Neural progenitor cell (in vitro differentiated cells): Measurements from ENCODE around the gene TNIK. TPM values are rescaled to one million over a fixed set of nuclear protein-coding genes. Genes with fewer than 3 reads are reported as not detected.

Experiments
- DNase-seq: peaks from one replicate; pipeline ENCODE4 v3.0.0-alpha.2; 2016; ENCODE audit warnings: low spot score
- H2AFZ ChIP-seq: fragments of 200-600 bp; sonication (generic); replicated peaks from 2 replicates; pipeline ENCODE4 v1.6.1; 2016; ENCODE audit warnings: antibody characterized with exemption
- H3F3A ChIP-seq: fragments of 200-600 bp; sonication (generic); 2 replicates; pipeline ENCODE4 v1.6.1; 2016; ENCODE audit warnings: antibody characterized with exemption, low read depth
- H3K27ac ChIP-seq: fragments of 200-600 bp; sonication (generic); 2 replicates; pipeline ENCODE4 v1.5.1; 2016; ENCODE audit warnings: mild to moderate bottlenecking
- H3K27me3 ChIP-seq: fragments of 200-600 bp; sonication (generic); 2 replicates; pipeline ENCODE4 v1.6.1; 2016; ENCODE audit warnings: mild to moderate bottlenecking, moderate library complexity
- H3K36me3 ChIP-seq: fragments of 200-600 bp; sonication (generic); 2 replicates; pipeline ENCODE4 v1.5.1; 2016
- H3K4me1 ChIP-seq: fragments of 200-600 bp; sonication (generic); 2 replicates; pipeline ENCODE4 v1.6.1; 2016; ENCODE audit warnings: mixed run types
- H3K4me2 ChIP-seq: fragments of 200-600 bp; sonication (generic); 2 replicates; pipeline ENCODE4 v1.6.1; 2016
- H3K4me3 ChIP-seq: fragments of 200-600 bp; sonication (generic); 2 replicates; pipeline ENCODE4 v1.5.1; 2016
- H3K79me2 ChIP-seq: fragments of 200-600 bp; sonication (generic); 2 replicates; pipeline ENCODE4 v1.6.1; 2016; ENCODE audit warnings: low read depth
- H3K9ac ChIP-seq: fragments of 200-600 bp; sonication (generic); 2 replicates; pipeline ENCODE4 v1.6.1; 2016
- H3K9me3 ChIP-seq: fragments of 200-600 bp; sonication (generic); 2 replicates; pipeline ENCODE4 v1.5.1; 2016; ENCODE audit warnings: low read depth
- H4K20me1 ChIP-seq: fragments of 200-600 bp; sonication (generic); 2 replicates; pipeline ENCODE4 v1.6.1; 2016; ENCODE audit warnings: low read depth
- H3K27ac Mint-ChIP-seq: 3 replicates; pipeline ENCODE4 v1.8.0; 2021; ENCODE audit warnings: mixed read lengths
- H3K27me3 Mint-ChIP-seq: 2 replicates; pipeline ENCODE4 v1.8.0; 2022; ENCODE audit warnings: low read depth, mild to moderate bottlenecking, inconsistent platforms, moderate library complexity, mixed read lengths; ENCODE audit not compliant: insufficient read depth
- H3K36me3 Mint-ChIP-seq: 3 replicates; pipeline ENCODE4 v1.8.0; 2021; ENCODE audit warnings: mixed read lengths
- H3K4me1 Mint-ChIP-seq: 3 replicates; pipeline ENCODE4 v1.8.0; 2021; ENCODE audit warnings: mixed read lengths
- H3K4me3 Mint-ChIP-seq: 3 replicates; pipeline ENCODE4 v1.8.0; 2021; ENCODE audit warnings: mild to moderate bottlenecking, moderate library complexity, mixed read lengths
- H3K9me3 Mint-ChIP-seq: 3 replicates; pipeline ENCODE4 v1.8.0; 2020; ENCODE audit warnings: mixed read lengths
- CTCF ChIP-seq: fragments of 200-600 bp; sonication (generic); IDR thresholded peaks from 2 replicates; pipeline ENCODE4 v1.5.1; 2017; ENCODE audit warnings: antibody characterized with exemption, mild to moderate bottlenecking
- EZH2 ChIP-seq: fragments of 200-600 bp; sonication (generic); IDR thresholded peaks from 2 replicates; pipeline ENCODE4 v1.6.1; 2017; ENCODE audit warnings: antibody characterized with exemption, mild to moderate bottlenecking, moderate library complexity
- EZH2phosphoT487 ChIP-seq: fragments of 200-600 bp; sonication (generic); IDR thresholded peaks from 2 replicates; pipeline ENCODE4 v1.6.1; 2017; ENCODE audit warnings: antibody characterized with exemption
- total RNA-seq: library from RNA; depleted of rRNA; stranded (reverse); fragments of >200 nt; gene quantifications from 2 replicates; pipeline ENCODE4 v1.2.3, GENCODE V29; 2015; ENCODE audit warnings: low replicate concordance

Gene TNIK
- total RNA-seq, 1 donor from 2014 or later, result 3.0 TPM

GRCh38 chr3:171354049-171354705, 106.0 kb downstream of the TNIK start:
- TF ChIP-seq EZH2, result no peak
- TF ChIP-seq CTCF, result no peak
- no peak for TF ChIP-seq EZH2phosphoT487
- no peak overlapping the region for H3K4me3 ChIP-seq
- H3K27me3 Mint-ChIP-seq, result no peaks in the 10 kb centered on the region
- H3K36me3 ChIP-seq, result no peaks in the 10 kb centered on the region
- no peak overlapping the region for H2AFZ ChIP-seq
- H3K27me3 ChIP-seq, result no peaks in the 10 kb centered on the region
- no peak overlapping the region for H3K27ac Mint-ChIP-seq
- H3K79me2 ChIP-seq, result no peaks in the 10 kb centered on the region
- no peaks in the 10 kb centered on the region for H3K36me3 Mint-ChIP-seq
- H3K4me1 ChIP-seq, result peaks cover 5% of the 10 kb centered on the region
- no peak overlapping the region for H3K9ac ChIP-seq
- no peaks in the 10 kb centered on the region for H3K9me3 ChIP-seq
- no peak for DNase-seq
- H3K4me2 ChIP-seq, result no peak overlapping the region
- no peaks in the 10 kb centered on the region for H4K20me1 ChIP-seq
- no peak overlapping the region for H3K4me3 Mint-ChIP-seq
- H3K27ac ChIP-seq, result no peak overlapping the region
- no peaks in the 10 kb centered on the region for H3F3A ChIP-seq
- H3K9me3 Mint-ChIP-seq, result peaks cover 3% of the 10 kb centered on the region
- peaks cover 14% of the 10 kb centered on the region for H3K4me1 Mint-ChIP-seq

- Mint-ChIP-seq H3K36me3 (no peaks in the 10 kb centered on the region), H3K4me3 (no peak overlapping the region), H3K27ac (no peak overlapping the region), H3K27me3 (no peaks in the 10 kb centered on the region), H3K4me1 (peaks cover 18% of the 10 kb centered on the region), H3K9me3 (no peaks in the 10 kb centered on the region)
- DNase-seq, result no peak
- Histone ChIP-seq H3K9me3 (no peaks in the 10 kb centered on the region), H2AFZ (no peak overlapping the region), H3K4me2 (no peak overlapping the region), H3K9ac (no peak overlapping the region), H3K27ac (no peak overlapping the region), H3K4me1 (peaks cover 7% of the 10 kb centered on the region), H3K4me3 (no peak overlapping the region), H3K79me2 (no peaks in the 10 kb centered on the region), H3K27me3 (no peaks in the 10 kb centered on the region), H3K36me3 (no peaks in the 10 kb centered on the region), H4K20me1 (no peaks in the 10 kb centered on the region), H3F3A (no peaks in the 10 kb centered on the region)
- TF ChIP-seq EZH2, result no peak
Observed at GRCh38 chr3:171353423-171353822, 106.8 kb downstream of the TNIK start.

GRCh38 chr3:171352387-171352935, 107.7 kb downstream of the TNIK start:
- DNase-seq, result no peak
- no peaks in the 10 kb centered on the region for H3K27me3 ChIP-seq
- no peak overlapping the region for H2AFZ ChIP-seq
- H3K36me3 Mint-ChIP-seq, result no peaks in the 10 kb centered on the region
- no peaks in the 10 kb centered on the region for H3K36me3 ChIP-seq
- no peak overlapping the region for H3K27ac Mint-ChIP-seq
- H3K27ac ChIP-seq, result no peak overlapping the region
- TF ChIP-seq EZH2phosphoT487 (no peak), EZH2 (no peak), CTCF (no peak)
- H3K27me3 Mint-ChIP-seq, result no peaks in the 10 kb centered on the region
- peaks cover 26% of the 10 kb centered on the region for H3K4me1 Mint-ChIP-seq
- H3K79me2 ChIP-seq, result no peaks in the 10 kb centered on the region
- H3K4me3 Mint-ChIP-seq, result no peak overlapping the region
- H3K4me3 ChIP-seq, result no peak overlapping the region
- H3F3A ChIP-seq, result peaks cover 7% of the 10 kb centered on the region
- no peaks in the 10 kb centered on the region for H3K9me3 ChIP-seq
- no peak overlapping the region for H3K9ac ChIP-seq
- H3K4me2 ChIP-seq, result no peak overlapping the region
- peaks cover 17% of the 10 kb centered on the region for H3K4me1 ChIP-seq
- H3K9me3 Mint-ChIP-seq, result no peaks in the 10 kb centered on the region
- no peaks in the 10 kb centered on the region for H4K20me1 ChIP-seq

GRCh38 chr3:171351676-171352075, 108.5 kb downstream of the TNIK start:
- Mint-ChIP-seq H3K9me3 (no peaks in the 10 kb centered on the region), H3K27me3 (no peaks in the 10 kb centered on the region), H3K4me3 (no peak overlapping the region), H3K4me1 (peaks cover 32% of the 10 kb centered on the region), H3K27ac (no peak overlapping the region), H3K36me3 (peaks cover 2% of the 10 kb centered on the region)
- H3F3A ChIP-seq, result peaks cover 8% of the 10 kb centered on the region
- H3K79me2 ChIP-seq, result no peaks in the 10 kb centered on the region
- H3K4me1 ChIP-seq, result peaks cover 24% of the 10 kb centered on the region
- DNase-seq, result no peak
- no peak overlapping the region for H3K27ac ChIP-seq
- H3K4me3 ChIP-seq, result no peak overlapping the region
- no peaks in the 10 kb centered on the region for H3K36me3 ChIP-seq
- H4K20me1 ChIP-seq, result no peaks in the 10 kb centered on the region
- no peak overlapping the region for H3K4me2 ChIP-seq
- no peak overlapping the region for H2AFZ ChIP-seq
- no peaks in the 10 kb centered on the region for H3K9me3 ChIP-seq
- no peaks in the 10 kb centered on the region for H3K27me3 ChIP-seq
- no peak overlapping the region for H3K9ac ChIP-seq
- TF ChIP-seq CTCF (no peak), EZH2phosphoT487 (no peak), EZH2 (no peak)
